ENCODE results near the gene NRN1L.

NRN1L gene

GRCh38 chr16:67917140-67917851, 32.6 kb downstream of the NRN1L start:
- DNase-seq (ENCODE audit: low spot score) (no peak), FAIRE-seq (no peak)

- FAIRE-seq = peak; percentile 91
- DNase-seq (ENCODE audit: low spot score) = peak; percentile 84
These were observed 33.2 kb downstream of the NRN1L start for GRCh38 chr16:67917852-67918236.

GRCh38 chr16:67919622-67920221, 35.0 kb downstream of the NRN1L start:
- FAIRE-seq (no peak), DNase-seq (ENCODE audit: low spot score) (no peak)

- FAIRE-seq (no peak), DNase-seq (ENCODE audit: low spot score) (no peak)
These were observed 37.5 kb downstream of the NRN1L start for GRCh38 chr16:67922221-67922620.

GRCh38 chr16:67922740-67923139, 38.1 kb downstream of the NRN1L start:
- FAIRE-seq (no peak), DNase-seq (ENCODE audit: low spot score) (no peak)

- DNase-seq (ENCODE audit: low spot score) = no peak
- no peak for FAIRE-seq
These were observed 38.9 kb downstream of the NRN1L start for GRCh38 chr16:67923414-67924116.

- no peak for FAIRE-seq
These were observed 39.6 kb downstream of the NRN1L start for GRCh38 chr16:67924140-67924906.

GRCh38 chr16:67926181-67926750, 41.6 kb downstream of the NRN1L start:
- DNase-seq (ENCODE audit: low spot score) (no peak), FAIRE-seq (no peak)

More at GRCh38 chr16:67924140-67924906, 39.6 kb downstream of the NRN1L start:
- no peak for DNase-seq (ENCODE audit: low spot score)

GRCh38 chr16:67927131-67927941, 42.7 kb downstream of the NRN1L start:
- DNase-seq (ENCODE audit: low spot score) (no peak), FAIRE-seq (no peak)

GRCh38 chr16:67928147-67928546, 43.5 kb downstream of the NRN1L start:
- DNase-seq (ENCODE audit: low spot score) = no peak
- FAIRE-seq = no peak

GRCh38 chr16:67928561-67929364, 44.1 kb downstream of the NRN1L start:
- FAIRE-seq = no peak

GRCh38 chr16:67930191-67930590, 45.5 kb downstream of the NRN1L start:
- DNase-seq (ENCODE audit: low spot score) = no peak
- FAIRE-seq = no peak

More at GRCh38 chr16:67928561-67929364, 44.1 kb downstream of the NRN1L start:
- peak; percentile 60 for DNase-seq (ENCODE audit: low spot score)

- no peak for FAIRE-seq
- no peak for DNase-seq (ENCODE audit: low spot score)
These were observed 46.1 kb downstream of the NRN1L start for GRCh38 chr16:67930678-67931211.

- DNase-seq (ENCODE audit: low spot score) = no peak
- FAIRE-seq = no peak
These were observed 47.2 kb downstream of the NRN1L start, which contains the start of gene CTRL for GRCh38 chr16:67931712-67932461. TSS of gene CTRL (minus strand) at chr16:67931862. CDS start at chr16:67931852, 10 bp downstream.

- DNase-seq (ENCODE audit: low spot score) = no peak
- FAIRE-seq = no peak
These were observed 47.8 kb downstream of the NRN1L start for GRCh38 chr16:67932462-67932840.

- DNase-seq (ENCODE audit: low spot score) (no peak), FAIRE-seq (no peak)
These were observed 49.1 kb downstream of the NRN1L start for GRCh38 chr16:67933805-67934204.

GRCh38 chr16:67934306-67935100, 49.8 kb downstream of the NRN1L start:
- FAIRE-seq (no peak), DNase-seq (ENCODE audit: low spot score) (no peak)

GRCh38 chr16:67935101-67935401, 50.4 kb downstream of the NRN1L start:
- DNase-seq (ENCODE audit: low spot score) (no peak), FAIRE-seq (no peak)
